HEK293 (cell line): ENCODE results near the gene EZH2.

Source experiments
- CTCF ChIA-PET: fragments of 350-600 bp; formaldehyde crosslinking; extraction: SDS; loops from one replicate; lab custom pipeline; 2021; ENCODE audit warnings: antibody characterized with exemption; lab: Yijun Ruan, JAX
- POLR2A ChIA-PET: fragments of 300-600 bp; formaldehyde crosslinking; extraction: SDS; loops from one replicate; lab custom pipeline; 2020; ENCODE audit warnings: antibody characterized with exemption, inconsistent platforms; lab: Yijun Ruan, JAX
- H3K27ac ChIP-seq: fragments of 200-500 bp; sonication (Bioruptor generic); 2 replicates; pipeline ENCODE4 v1.5.1; 2014; ENCODE audit warnings: low read depth, low read length, control low read depth, inconsistent platforms; ENCODE audit errors: extremely low read depth
- H3K36me3 ChIP-seq, 2 experiments: fragments of 200-500 bp in 1 of 2; sonication (Bioruptor generic) in 1 of 2; 1 replicate in 1 of 2; 2 replicates in 1 of 2; pipeline ENCODE4 v1.5.1; 2014 to 2017; ENCODE audit warnings: inconsistent platforms in 2 of 2, low read length in 2 of 2; ENCODE audit not compliant: control insufficient read depth in 2 of 2, insufficient read depth in 1 of 2
- H3K4me1 ChIP-seq: fragments of 200-500 bp; sonication (Bioruptor generic); 2 replicates; pipeline ENCODE4 v1.5.1; 2014; ENCODE audit warnings: mild to moderate bottlenecking, low read length, inconsistent platforms; ENCODE audit not compliant: control insufficient read depth, insufficient read depth
- H3K4me3 ChIP-seq: 2 replicates; pipeline ENCODE4 v1.5.1; 2011; ENCODE audit warnings: low read depth, mild to moderate bottlenecking, control low read depth, low read length, moderate library complexity
- H3K9me3 ChIP-seq: fragments of 200-500 bp; sonication (Bioruptor generic); 2 replicates; pipeline ENCODE4 v1.5.1; 2014; ENCODE audit warnings: low read depth, low read length, inconsistent platforms; ENCODE audit not compliant: control insufficient read depth, insufficient read depth
- ATF2 ChIP-seq: fragments of 450-650 bp; formaldehyde crosslinking; IDR thresholded peaks from 2 replicates; pipeline ENCODE4 v1.5.1; 2016; ENCODE audit warnings: missing biosample characterization, missing genetic modification characterization, low read depth
- ELK4 ChIP-seq: IDR thresholded peaks from 2 replicates; pipeline ENCODE4 v1.6.1; 2011; ENCODE audit warnings: mild to moderate bottlenecking, low read depth, low read length, borderline replicate concordance
- FEZF1 ChIP-seq: fragments of 450-650 bp; formaldehyde crosslinking; IDR thresholded peaks from 2 replicates; pipeline ENCODE4 v1.5.1; 2016; ENCODE audit warnings: missing biosample characterization, missing genetic modification characterization
- KLF8 ChIP-seq: fragments of 450-650 bp; formaldehyde crosslinking; IDR thresholded peaks from 2 replicates; pipeline ENCODE4 v1.5.1; 2016; ENCODE audit warnings: missing biosample characterization, missing genetic modification characterization
- KLF9 ChIP-seq: fragments of 450-650 bp; formaldehyde crosslinking; IDR thresholded peaks from 2 replicates; pipeline ENCODE4 v1.5.1; 2016; ENCODE audit warnings: missing biosample characterization, missing genetic modification characterization, low read depth
- OSR2 ChIP-seq: fragments of 450-650 bp; formaldehyde crosslinking; IDR thresholded peaks from 2 replicates; pipeline ENCODE4 v1.5.1; 2016; ENCODE audit warnings: missing biosample characterization, missing genetic modification characterization
- PBX3 ChIP-seq: sonication (generic); formaldehyde crosslinking; IDR thresholded peaks from 2 replicates; pipeline ENCODE4 v1.8.1; 2022; ENCODE audit warnings: mild to moderate bottlenecking, moderate library complexity, missing genetic modification reagents
- PRDM4 ChIP-seq: fragments of 450-650 bp; formaldehyde crosslinking; IDR thresholded peaks from 2 replicates; pipeline ENCODE4 v1.5.1; 2017; ENCODE audit warnings: missing biosample characterization, missing genetic modification characterization
- PRDM6 ChIP-seq: fragments of 450-650 bp; formaldehyde crosslinking; IDR thresholded peaks from 2 replicates; pipeline ENCODE4 v1.5.1; 2017; ENCODE audit warnings: missing biosample characterization, missing genetic modification characterization
- TSHZ1 ChIP-seq: fragments of 450-650 bp; formaldehyde crosslinking; IDR thresholded peaks from 2 replicates; pipeline ENCODE4 v1.5.1; 2016; ENCODE audit warnings: missing biosample characterization, missing genetic modification characterization, borderline replicate concordance
- ZBTB7A ChIP-seq: fragments of 450-650 bp; formaldehyde crosslinking; IDR thresholded peaks from 2 replicates; pipeline ENCODE4 v1.5.1; 2016; ENCODE audit warnings: low read depth, missing biosample characterization, missing genetic modification characterization
- ZNF248 ChIP-seq: fragments of 450-650 bp; formaldehyde crosslinking; IDR thresholded peaks from 2 replicates; pipeline ENCODE4 v1.5.1; 2017; ENCODE audit warnings: missing biosample characterization, missing genetic modification characterization
- ZNF26 ChIP-seq: fragments of 450-650 bp; formaldehyde crosslinking; IDR thresholded peaks from 2 replicates; pipeline ENCODE4 v1.5.1; 2016; ENCODE audit warnings: missing biosample characterization, missing genetic modification characterization
- ZNF433 ChIP-seq: fragments of 450-650 bp; formaldehyde crosslinking; IDR thresholded peaks from 2 replicates; pipeline ENCODE4 v1.5.1; 2016; ENCODE audit warnings: missing biosample characterization, missing genetic modification characterization, low read depth
- ZNF544 ChIP-seq: fragments of 450-650 bp; formaldehyde crosslinking; IDR thresholded peaks from 2 replicates; pipeline ENCODE4 v1.5.0; 2017; ENCODE audit warnings: missing biosample characterization, missing genetic modification characterization
- ZNF580 ChIP-seq: fragments of 450-650 bp; formaldehyde crosslinking; IDR thresholded peaks from 2 replicates; pipeline ENCODE4 v1.5.1; 2016; ENCODE audit warnings: missing biosample characterization, missing genetic modification characterization
- ZNF596 ChIP-seq: fragments of 450-650 bp; IDR thresholded peaks from 2 replicates; pipeline ENCODE4 v1.5.0; 2018; ENCODE audit warnings: missing biosample characterization, mild to moderate bottlenecking, missing genetic modification characterization, moderate library complexity
- ZNF624 ChIP-seq: fragments of 450-650 bp; formaldehyde crosslinking; IDR thresholded peaks from 2 replicates; pipeline ENCODE4 v1.5.1; 2017; ENCODE audit warnings: missing biosample characterization, missing genetic modification characterization
- ZNF677 ChIP-seq: fragments of 450-650 bp; IDR thresholded peaks from 2 replicates; pipeline ENCODE4 v1.5.0; 2018; ENCODE audit warnings: missing biosample characterization, mild to moderate bottlenecking, missing genetic modification characterization, moderate library complexity
- ZNF843 ChIP-seq: fragments of 450-650 bp; formaldehyde crosslinking; IDR thresholded peaks from 2 replicates; pipeline ENCODE4 v1.5.1; 2016; ENCODE audit warnings: missing biosample characterization, missing genetic modification characterization

The EZH2 gene

GRCh38 chr7:148828965-148829364, 55.1 kb downstream of the EZH2 start (continued):
- TF ChIP-seq PBX3 (CRISPR knock-in tag) (no peak), ZNF26 (no peak), KLF9 (tag by site-specific recombination) (no peak), ZNF248 (tag by site-specific recombination) (no peak), ZNF677 (tag by site-specific recombination) (no peak), ZNF624 (tag by site-specific recombination) (no peak), PRDM4 (no peak), KLF8 (tag by site-specific recombination) (no peak), ZNF596 (tag by site-specific recombination) (no peak), ZBTB7A (tag by site-specific recombination) (no peak), ELK4 (no peak), TSHZ1 (tag by site-specific recombination) (no peak)

GRCh38 chr7:148825338-148825737, 58.8 kb downstream of the EZH2 start:
- Histone ChIP-seq H3K27ac (no peak overlapping the region), H3K9me3 (no peaks in the 10 kb centered on the region), H3K36me3 (peaks cover 0 to 41% of the 10 kb centered on the region in 2 experiments), H3K4me3 (no peak overlapping the region), H3K4me1 (no peaks in the 10 kb centered on the region)
- ChIA-PET POLR2A (no interaction called here), CTCF (interaction anchor here (0.5 kb wide), 1 partner anchor 216 kb away, joined by 3 read pairs; no protein-coding TSS in a partner anchor)
- TF ChIP-seq ZNF843: 0 out of 2 replicates have a peak, but pooled peaks have one; percentile 32
- TF ChIP-seq ZNF248 (tag by site-specific recombination): no peak
- 0 out of 2 replicates have a peak, but pooled peaks have one; percentile 47 for TF ChIP-seq ZNF580 (tag by site-specific recombination)
- no peak for TF ChIP-seq ZNF544 (tag by site-specific recombination)
- no peak for TF ChIP-seq ZNF433 (tag by site-specific recombination)
- TF ChIP-seq OSR2: peak; percentile 41; the same call in 1 of the 2 replicates
- TF ChIP-seq PRDM6: peak; percentile 91
- peak; percentile 62; the same call in 1 of the 2 replicates for TF ChIP-seq ATF2
- TF ChIP-seq FEZF1 (tag by site-specific recombination): peak; percentile 77
